HepG2 (cell line): ENCODE measurements around the gene GNG7.

Source experiments
- CREB3 ChIP-seq: sonication (generic); formaldehyde crosslinking; IDR thresholded peaks from 2 replicates; pipeline ENCODE4 v1.5.0; 2020; ENCODE audit warnings: missing genetic modification reagents
- HNF4A ChIP-seq: sonication (generic); formaldehyde crosslinking; IDR thresholded peaks from 2 replicates; pipeline ENCODE4 v1.4.0; 2020; ENCODE audit warnings: missing genetic modification reagents
- KDM2A ChIP-seq: sonication (generic); formaldehyde crosslinking; IDR thresholded peaks from 2 replicates; pipeline ENCODE4 v1.4.0; 2020; ENCODE audit warnings: low read depth, missing genetic modification reagents, borderline replicate concordance
- POLR2A ChIP-seq, 2 experiments: IDR thresholded peaks; 2 replicates each; pipeline ENCODE4 v1.6.1; 2011; ENCODE audit warnings: low read depth in 2 of 2, low read length in 2 of 2, mild to moderate bottlenecking in 1 of 2, moderate library complexity in 1 of 2; ENCODE audit not compliant: insufficient read depth in 1 of 2
- POLR2AphosphoS5 ChIP-seq: IDR thresholded peaks from 2 replicates; pipeline ENCODE4 v1.6.1; 2012; ENCODE audit warnings: low read depth, low read length
- RFX5 ChIP-seq: IDR thresholded peaks from 2 replicates; pipeline ENCODE4 v1.6.1; 2011; ENCODE audit warnings: low read depth, low read length, improper control_type of control experiment
- ZNF274 ChIP-seq: sonication (generic); formaldehyde crosslinking; IDR thresholded peaks from 2 replicates; pipeline ENCODE4 v1.5.1; 2020; ENCODE audit warnings: mild to moderate bottlenecking, missing genetic modification reagents
- ZNF580 ChIP-seq: IDR thresholded peaks from 2 replicates; pipeline ENCODE4 v1.6.1; 2016; ENCODE audit warnings: low read depth, borderline replicate concordance

GRCh38 chr19:2534423-2535013 lies 168.0 kb downstream of the GNG7 start:
- TF ChIP-seq ZNF274 (CRISPR knock-in tag) = no peak
- TF ChIP-seq KDM2A (CRISPR knock-in tag) = no peak
- TF ChIP-seq RFX5 = no peak
- TF ChIP-seq HNF4A (CRISPR knock-in tag) = no peak
- TF ChIP-seq POLR2A (IDR thresholded peaks at IDR 0.05; ENCODE audit: insufficient read depth in 1 of 2, low read depth in 2 of 2, low read length in 2 of 2) = no peak
- TF ChIP-seq POLR2AphosphoS5 = no peak
- TF ChIP-seq CREB3 (CRISPR knock-in tag) = no peak
- no peak for TF ChIP-seq ZNF580 (CRISPR knock-in tag)
